Stimulated activated CD8-positive, alpha-beta memory T cell treated with anti-CD3 and anti-CD28 coated beads, Interleukin-4, amount 100 ng/mL, for 24 hours (primary cell): ENCODE data around the gene PCK1.

Experiments used
- DNase-seq: peaks from one replicate; pipeline ENCODE4 v3.0.0-alpha.2; 2020; ENCODE audit warnings: low read depth

The PCK1 gene

GRCh38 chr20:57605878-57606277 is 45.0 kb downstream of the PCK1 start:
- DNase-seq: no peak

- DNase-seq: no peak
These were observed 47.6 kb downstream of the PCK1 start for GRCh38 chr20:57608516-57608915.

- DNase-seq: no peak
These were observed 48.4 kb downstream of the PCK1 start for GRCh38 chr20:57609086-57609841.

GRCh38 chr20:57609842-57610167 is 48.9 kb downstream of the PCK1 start:
- DNase-seq: no peak

GRCh38 chr20:57610261-57610952 is 49.5 kb downstream of the PCK1 start:
- DNase-seq: no peak

DNA sequence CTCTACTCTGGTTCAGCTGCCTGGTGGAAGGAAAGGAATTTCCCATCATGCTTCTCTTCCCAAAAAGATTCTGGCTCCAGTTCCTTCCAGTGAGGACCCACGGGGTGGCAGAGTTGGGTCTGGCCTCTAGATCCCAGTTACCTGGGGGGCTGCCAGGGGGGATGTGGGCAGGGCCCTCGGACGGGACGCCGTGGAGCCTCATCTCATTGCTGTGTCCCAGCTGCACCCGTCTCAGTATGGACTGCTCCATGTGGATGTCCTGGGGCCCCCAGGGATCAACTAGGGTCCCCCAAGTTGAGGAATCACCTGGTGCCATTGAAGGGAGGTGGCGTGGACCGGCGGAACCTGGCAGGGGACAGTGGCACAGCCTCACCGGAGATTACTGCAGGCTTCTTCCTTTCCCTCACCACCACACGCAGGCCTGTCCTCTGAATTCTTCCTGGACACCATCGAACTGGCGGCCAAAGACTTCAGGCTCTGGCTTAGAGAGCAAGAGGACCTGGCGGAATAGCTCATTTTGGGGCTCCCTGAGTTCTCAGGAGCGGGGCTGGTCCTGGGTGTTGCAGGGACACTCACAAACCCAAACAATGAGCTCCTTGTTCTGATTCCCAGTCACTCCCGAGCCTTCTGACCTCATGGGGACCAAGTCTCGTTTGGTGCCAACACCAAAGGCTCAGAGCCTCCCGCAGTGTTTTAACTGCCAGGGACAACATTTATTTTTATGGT is 50.8 kb downstream of the PCK1 start:
- no peak for DNase-seq

DNA sequence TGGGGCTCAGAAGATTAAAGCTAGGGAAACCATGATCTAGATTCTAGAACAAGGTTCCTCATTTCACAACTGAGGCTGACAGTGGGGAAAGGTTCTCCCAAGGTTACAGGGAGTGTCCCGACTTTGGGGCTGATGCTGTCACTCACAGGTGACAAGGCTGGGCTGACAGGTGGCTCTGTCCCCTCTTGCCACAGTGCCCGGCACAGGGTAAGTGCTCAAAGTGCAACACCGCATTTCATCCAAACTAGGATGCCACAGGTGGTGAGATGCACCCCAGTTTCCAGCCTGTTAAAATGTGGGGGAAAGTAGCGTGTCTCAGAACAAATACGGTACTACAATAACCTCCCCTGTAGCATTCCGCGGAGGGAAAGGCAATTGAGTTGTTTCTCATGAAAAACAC is 51.5 kb downstream of the PCK1 start:
- DNase-seq: no peak

DNA sequence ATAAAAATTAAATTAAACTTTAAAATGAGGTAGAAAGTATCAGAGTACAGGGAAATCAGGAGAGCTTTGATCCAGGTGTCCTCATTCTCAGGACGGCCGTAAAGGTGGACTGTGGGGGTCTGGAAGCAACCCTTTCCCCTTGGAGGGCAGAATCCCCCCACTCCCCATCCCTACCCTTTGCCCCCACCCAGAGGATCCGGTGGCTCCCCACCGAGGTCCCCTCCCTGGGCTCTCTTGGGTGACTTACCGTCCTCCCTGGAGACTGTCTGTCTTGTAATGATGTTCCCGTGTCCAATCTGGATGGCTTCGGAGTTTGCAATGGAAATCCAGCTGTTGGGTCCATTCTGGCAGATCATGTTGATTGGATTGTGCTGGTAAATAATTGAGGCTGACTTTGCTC is 52.0 kb downstream of the PCK1 start:
- DNase-seq: no peak

- no peak for DNase-seq
These were observed 52.6 kb downstream of the PCK1 start for GRCh38 chr20:57613481-57613921.

DNA sequence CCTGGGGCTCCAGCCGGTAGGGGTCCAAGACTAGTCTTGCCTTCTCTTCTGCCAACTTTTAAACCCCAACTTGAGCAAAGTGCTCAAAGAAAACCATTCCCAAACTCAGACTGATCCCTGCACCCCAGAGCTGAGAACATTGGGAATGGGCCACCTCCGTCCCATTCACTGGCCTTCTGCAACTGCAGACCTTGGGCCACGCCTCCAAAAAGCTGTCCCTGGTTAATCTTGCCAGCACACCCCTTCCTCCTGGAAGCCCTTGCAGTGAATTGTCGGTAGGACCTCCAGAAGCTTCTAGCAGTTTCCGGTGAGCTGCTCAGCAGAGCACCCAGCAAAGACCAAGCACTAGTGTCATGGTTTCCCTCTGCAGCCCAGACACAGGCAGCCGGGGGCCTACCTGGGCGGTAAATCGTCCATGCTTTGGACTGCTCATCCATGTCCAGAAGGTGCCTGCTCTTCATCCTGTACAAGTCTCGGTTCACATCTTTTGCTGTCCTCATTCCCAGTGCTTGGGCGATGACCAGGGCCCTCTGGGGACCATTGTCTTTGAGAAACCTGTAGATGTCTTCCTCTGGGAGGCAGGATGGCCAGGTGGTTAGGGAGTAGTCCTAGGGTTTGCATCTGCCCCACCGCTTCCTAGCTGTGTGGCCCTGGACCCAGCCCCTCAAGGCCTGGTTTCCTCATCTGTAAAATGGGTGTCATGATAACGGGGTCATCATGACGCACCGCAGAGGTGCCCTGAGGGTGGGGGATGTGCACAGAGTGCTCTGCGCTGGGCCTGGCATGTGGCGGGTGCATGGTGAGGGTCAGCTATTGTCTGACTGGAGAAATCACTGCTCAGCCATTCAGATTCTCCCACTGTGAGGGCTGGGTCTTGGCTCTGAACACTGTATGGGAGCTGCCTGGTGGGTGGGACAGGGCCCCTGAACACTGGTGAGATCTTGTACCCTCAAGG is 53.9 kb downstream of the PCK1 start:
- DNase-seq: no peak

DNA sequence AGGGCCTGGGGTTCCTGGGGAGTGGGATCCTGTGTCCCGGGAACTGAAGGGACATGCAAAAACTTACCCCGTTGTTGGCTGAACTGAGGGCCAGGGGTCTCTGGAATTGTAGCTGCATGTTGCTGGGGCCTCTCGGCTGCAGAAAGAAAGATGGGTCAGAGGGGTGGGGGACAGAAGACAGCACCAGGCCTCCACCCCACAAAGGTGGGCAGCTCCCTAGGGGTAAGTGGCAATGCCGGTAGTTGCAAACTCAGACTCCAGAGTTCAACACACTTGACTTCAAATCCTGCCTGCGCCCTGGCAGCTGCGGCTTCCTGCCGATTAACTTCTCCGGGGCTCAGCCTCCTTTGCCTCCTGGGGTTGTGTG is 54.5 kb downstream of the PCK1 start:
- no peak for DNase-seq

- DNase-seq: no peak
These were observed 55.4 kb downstream of the PCK1 start for GRCh38 chr20:57616143-57616951.

DNA sequence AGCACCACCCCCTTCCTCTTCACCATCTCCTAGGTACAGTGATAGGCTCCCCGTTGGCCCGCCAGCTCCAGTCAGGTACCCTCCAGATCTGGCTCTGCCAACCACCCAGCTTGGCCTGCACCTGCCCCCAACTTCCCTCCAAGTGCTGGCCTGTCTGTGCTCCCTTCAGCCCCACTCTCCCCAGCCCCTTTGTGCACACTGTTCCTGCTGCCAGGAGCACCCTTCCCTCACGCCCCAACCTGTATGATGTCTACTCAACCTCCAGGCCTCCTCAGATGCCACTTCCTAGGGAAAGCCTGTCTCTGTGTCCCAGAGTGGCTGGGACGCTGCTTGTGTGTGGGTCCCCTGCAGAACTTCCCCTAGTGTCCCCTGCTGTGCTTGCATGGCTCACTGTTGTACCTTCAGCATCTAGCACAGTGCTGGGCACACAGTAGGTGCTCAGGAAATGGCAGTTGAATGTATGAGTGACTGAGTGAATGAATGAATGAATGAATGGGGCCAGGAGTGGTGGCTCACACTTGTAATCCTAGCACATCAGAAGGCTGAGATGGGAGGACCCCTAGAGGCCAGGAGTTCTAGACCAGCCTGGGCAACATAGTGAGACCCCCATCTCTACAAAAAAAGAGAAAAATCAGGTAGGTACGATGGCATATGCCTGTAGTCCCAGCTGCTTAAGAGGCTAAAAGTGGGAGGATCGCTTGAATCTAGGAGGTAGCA is 56.3 kb downstream of the PCK1 start:
- no peak for DNase-seq
